Fibroblast of lung (primary cell): Measurements from ENCODE around the gene IMMP2L. TPM values are rescaled to one million over a fixed set of nuclear protein-coding genes. Genes with fewer than 3 reads are reported as not detected.
A peak's percentile ranks its signal among the peaks of the same experiment; 100 is the strongest.

Experiments
- DNase-seq, 2 donors: peaks; one replicate each; pipeline versions ENCODE4 v3.0.0 to v3.0.0-alpha.2; 2010; ENCODE audit warnings: low read depth in 2 of 2
- H2AFZ ChIP-seq: 2 replicates; pipeline ENCODE4 v1.5.1; 2012; ENCODE audit warnings: low read length, control low read depth, inconsistent platforms
- H3K27ac ChIP-seq: 2 replicates; pipeline ENCODE4 v1.5.1; 2011; ENCODE audit warnings: low read length, control low read depth; ENCODE audit not compliant: insufficient read depth
- H3K27me3 ChIP-seq: 2 replicates; pipeline ENCODE4 v1.5.1; 2011; ENCODE audit warnings: mild to moderate bottlenecking, low read length; ENCODE audit not compliant: control insufficient read depth, insufficient read depth
- H3K36me3 ChIP-seq: 2 replicates; pipeline ENCODE4 v1.5.1; 2011; ENCODE audit warnings: low read length; ENCODE audit not compliant: control insufficient read depth, insufficient read depth
- H3K4me1 ChIP-seq: 2 replicates; pipeline ENCODE4 v1.5.1; 2011; ENCODE audit warnings: low read length; ENCODE audit not compliant: control insufficient read depth, insufficient read depth; ENCODE audit errors: extremely low read depth
- H3K4me2 ChIP-seq: 2 replicates; pipeline ENCODE4 v1.5.1; 2011; ENCODE audit warnings: low read length, control low read depth; ENCODE audit not compliant: insufficient read depth; ENCODE audit errors: extremely low read depth
- H3K4me3 ChIP-seq, 4 experiments: fragments of 200-600 bp in 1 of 4; sonication (generic) in 1 of 4; replicated peaks in 1 of 4; 2 replicates each; pipeline ENCODE4 v1.5.1; 2011 to 2016; ENCODE audit warnings: low read length in 4 of 4, low read depth in 3 of 4, mild to moderate bottlenecking in 3 of 4, control low read depth in 2 of 4, inconsistent platforms in 1 of 4, mixed read lengths in 1 of 4; ENCODE audit not compliant: insufficient read depth in 1 of 4; ENCODE audit errors: control extremely low read depth in 1 of 4
- H3K79me2 ChIP-seq: 2 replicates; pipeline ENCODE4 v1.5.1; 2012; ENCODE audit warnings: mild to moderate bottlenecking, low read length, inconsistent platforms; ENCODE audit not compliant: control insufficient read depth, insufficient read depth
- H3K9ac ChIP-seq: 2 replicates; pipeline ENCODE4 v1.5.1; 2011; ENCODE audit warnings: mild to moderate bottlenecking, low read length, control low read depth; ENCODE audit not compliant: insufficient read depth
- H3K9me3 ChIP-seq: 2 replicates; pipeline ENCODE4 v1.5.1; 2012; ENCODE audit warnings: low read depth, low read length; ENCODE audit not compliant: control insufficient read depth, insufficient read depth
- H4K20me1 ChIP-seq: 2 replicates; pipeline ENCODE4 v1.5.1; 2011; ENCODE audit warnings: low read length; ENCODE audit not compliant: control insufficient read depth, insufficient read depth; ENCODE audit errors: extremely low read depth
- CTCF ChIP-seq, 2 donors: IDR thresholded peaks in 1 of 2; conservative IDR thresholded peaks in 1 of 2; 1 replicate in 1 of 2; 2 replicates in 1 of 2; pipeline ENCODE4 v1.5.1; 2011 to 2012; ENCODE audit warnings: low read length in 2 of 2, control low read depth in 1 of 2, inconsistent platforms in 1 of 2, low read depth in 1 of 2, mild to moderate bottlenecking in 1 of 2
- EZH2 ChIP-seq: IDR thresholded peaks from 2 replicates; pipeline ENCODE4 v1.5.1; 2012; ENCODE audit warnings: low read length, control low read depth, mild to moderate bottlenecking; ENCODE audit errors: missing control alignments
- polyA plus RNA-seq, 2 donors: library from polyadenylated mRNA; depleted of rRNA in 1 of 2; stranded (reverse) in 1 of 2; unstranded in 1 of 2; fragments of >200 nt; gene quantifications; 2 replicates each; pipeline ENCODE4 v1.2.1, GENCODE V29; 2011 to 2012; ENCODE audit warnings: missing spikeins in 1 of 2
- total RNA-seq: library from RNA; depleted of rRNA; stranded (reverse); fragments of >200 nt; gene quantifications from 2 replicates; pipeline ENCODE4 v1.2.1, GENCODE V29; 2014

IMMP2L gene
- total and polyA plus RNA-seq, 2 donors (not counting 1 experiment from before 2014, with no cell fraction given), result 6.9 to 14.4 TPM

GRCh38 chr7:111009526-111010040, 552.7 kb downstream of the IMMP2L start:
- Histone ChIP-seq H3K4me1 (no peaks in the 10 kb centered on the region), H3K9ac (no peak overlapping the region), H3K36me3 (no peaks in the 10 kb centered on the region), H3K9me3 (no peaks in the 10 kb centered on the region), H3K79me2 (no peaks in the 10 kb centered on the region), H2AFZ (no peak overlapping the region), H3K27ac (no peak overlapping the region), H3K4me2 (no peak overlapping the region), H3K27me3 (no peaks in the 10 kb centered on the region), H4K20me1 (no peaks in the 10 kb centered on the region), H3K4me3 (no peak overlapping the region)
- no peak for TF ChIP-seq CTCF (conservative IDR thresholded peaks at IDR 0.05 in 1 of 2, IDR thresholded peaks at IDR 0.05 in 1 of 2; ENCODE audit: low read depth in 1 of 2, low read length in 2 of 2)
- no peak for TF ChIP-seq EZH2
- no peak for DNase-seq

GRCh38 chr7:111006691-111007090, 555.6 kb downstream of the IMMP2L start:
- H3K36me3 ChIP-seq, result no peaks in the 10 kb centered on the region
- H3K27me3 ChIP-seq, result no peaks in the 10 kb centered on the region
- TF ChIP-seq CTCF (conservative IDR thresholded peaks at IDR 0.05 in 1 of 2, IDR thresholded peaks at IDR 0.05 in 1 of 2; ENCODE audit: low read depth in 1 of 2, low read length in 2 of 2), result no peak
- no peak for TF ChIP-seq EZH2
- no peak overlapping the region for H3K4me3 ChIP-seq
- no peaks in the 10 kb centered on the region for H4K20me1 ChIP-seq
- no peaks in the 10 kb centered on the region for H3K79me2 ChIP-seq
- no peak overlapping the region for H3K9ac ChIP-seq
- H3K9me3 ChIP-seq, result no peaks in the 10 kb centered on the region
- no peak overlapping the region for H2AFZ ChIP-seq
- H3K4me2 ChIP-seq, result no peak overlapping the region
- H3K4me1 ChIP-seq, result no peaks in the 10 kb centered on the region
- no peak overlapping the region for H3K27ac ChIP-seq
- DNase-seq, result peak in 1 of 2 donors; percentile 89

GRCh38 chr7:111006040-111006439, 556.3 kb downstream of the IMMP2L start:
- H3K9me3 ChIP-seq, result no peaks in the 10 kb centered on the region
- no peaks in the 10 kb centered on the region for H4K20me1 ChIP-seq
- H3K27me3 ChIP-seq, result no peaks in the 10 kb centered on the region
- no peaks in the 10 kb centered on the region for H3K36me3 ChIP-seq
- no peak overlapping the region for H3K4me3 ChIP-seq
- TF ChIP-seq EZH2, result no peak
- no peaks in the 10 kb centered on the region for H3K79me2 ChIP-seq
- no peak overlapping the region for H3K27ac ChIP-seq
- H3K4me1 ChIP-seq, result no peaks in the 10 kb centered on the region
- no peak overlapping the region for H3K9ac ChIP-seq
- no peak for DNase-seq
- H3K4me2 ChIP-seq, result no peak overlapping the region
- no peak overlapping the region for H2AFZ ChIP-seq
